Lower lobe of right lung (tissue), 2 donors: Measurements from ENCODE around the gene CMKLR1. TPM values are rescaled to one million over a fixed set of nuclear protein-coding genes. Genes with fewer than 3 reads are reported as not detected.
A peak's percentile ranks its signal among the peaks of the same experiment; 100 is the strongest.

ENCODE experiments used
- ATAC-seq, 2 donors: fragments of 200-7000 bp; cut with Tn5 transposase; one replicate each; pipeline ENCODE4 v1.9.1; 2020 to 2022; ENCODE audit warnings: mild to moderate bottlenecking in 2 of 2, moderate library complexity in 2 of 2
- DNase-seq: peaks from one replicate; pipeline ENCODE4 v3.0.0-alpha.2; 2020
- H3K27ac ChIP-seq: fragments of 200-600 bp; one replicate; pipeline ENCODE4 v1.8.0; 2022
- H3K27me3 ChIP-seq: fragments of 200-600 bp; one replicate; pipeline ENCODE4 v1.8.0; 2022; ENCODE audit warnings: low read depth
- H3K36me3 ChIP-seq: fragments of 200-600 bp; one replicate; pipeline ENCODE4 v1.8.0; 2022; ENCODE audit warnings: mild to moderate bottlenecking
- H3K4me1 ChIP-seq: fragments of 200-600 bp; one replicate; pipeline ENCODE4 v1.8.0; 2022
- H3K4me3 ChIP-seq: fragments of 200-600 bp; one replicate; pipeline ENCODE4 v1.8.0; 2022; ENCODE audit warnings: mild to moderate bottlenecking
- H3K9me3 ChIP-seq: fragments of 200-600 bp; one replicate; pipeline ENCODE4 v1.8.0; 2022
- CTCF ChIP-seq: fragments of 200-600 bp; IDR thresholded peaks from one replicate; pipeline ENCODE4 v1.8.0; 2022; ENCODE audit warnings: antibody characterized with exemption, mild to moderate bottlenecking
- intact Hi-C: fragments of 100-400 bp; cut with DNase I; formaldehyde crosslinking; loops from one replicate; pipeline ENCODE4 v1.11.0; 2022
- total RNA-seq: library from RNA; stranded (reverse); fragmentation: NEBNext Ultra II Directional; extraction: Animal tissue kit (Norgen Biotek cat#: 25700); gene quantifications from one replicate; pipeline ENCODE4 v1.2.1, GENCODE V29; 2021
- donor health status: DM: no; HTN: yes; CAD: no; lungs with severe emphysema.

The CMKLR1 gene
- total RNA-seq, 1 donor from 2014 or later = 25.6 TPM

- Histone ChIP-seq H3K27me3 (no peaks in the 10 kb centered on the region), H3K27ac (peak overlapping the region; percentile 44), H3K4me3 (no peak overlapping the region), H3K9me3 (no peaks in the 10 kb centered on the region), H3K36me3 (no peaks in the 10 kb centered on the region), H3K4me1 (peaks cover 47% of the 10 kb centered on the region)
- DNase-seq = no peak
- intact Hi-C loops = no loop called here
- no peak for TF ChIP-seq CTCF
- no peak for ATAC-seq
Measured at GRCh38 chr12:108317308-108318234, 21.5 kb downstream of the CMKLR1 start.

GRCh38 chr12:108316176-108317086 is 22.7 kb downstream of the CMKLR1 start:
- TF ChIP-seq CTCF = no peak
- Histone ChIP-seq H3K27me3 (no peaks in the 10 kb centered on the region), H3K4me3 (no peak overlapping the region), H3K9me3 (no peaks in the 10 kb centered on the region), H3K27ac (peak overlapping the region; percentile 44), H3K4me1 (peaks cover 58% of the 10 kb centered on the region), H3K36me3 (no peaks in the 10 kb centered on the region)
- ATAC-seq (no peak), DNase-seq (no peak)
- intact Hi-C loops = no loop called here

- no peak for DNase-seq
Measured at GRCh38 chr12:108315486-108316105, 23.5 kb downstream of the CMKLR1 start.

GRCh38 chr12:108313606-108314351 is 25.3 kb downstream of the CMKLR1 start:
- ATAC-seq (peak; percentile 62 to 76), DNase-seq (peak; percentile 72)
- Histone ChIP-seq H3K27me3 (no peaks in the 10 kb centered on the region), H3K4me1 (peaks cover 79% of the 10 kb centered on the region), H3K27ac (peak overlapping the region; percentile 83), H3K36me3 (no peaks in the 10 kb centered on the region), H3K4me3 (no peak overlapping the region), H3K9me3 (no peaks in the 10 kb centered on the region)
- TF ChIP-seq CTCF = no peak
- intact Hi-C loops = no loop called here

More at GRCh38 chr12:108315486-108316105, 23.5 kb downstream of the CMKLR1 start:
- peaks cover 67% of the 10 kb centered on the region for H3K4me1 ChIP-seq
- H3K27ac ChIP-seq = peak overlapping the region; percentile 44
- no peak for TF ChIP-seq CTCF
- no peak for ATAC-seq
- intact Hi-C loops = no loop called here
- no peaks in the 10 kb centered on the region for H3K27me3 ChIP-seq
- no peak overlapping the region for H3K4me3 ChIP-seq
- no peaks in the 10 kb centered on the region for H3K9me3 ChIP-seq
- H3K36me3 ChIP-seq = no peaks in the 10 kb centered on the region

GRCh38 chr12:108313241-108313605 is 25.9 kb downstream of the CMKLR1 start:
- Histone ChIP-seq H3K4me3 (no peak overlapping the region), H3K9me3 (no peaks in the 10 kb centered on the region), H3K27ac (peak overlapping the region; percentile 83), H3K4me1 (peaks cover 84% of the 10 kb centered on the region), H3K36me3 (no peaks in the 10 kb centered on the region), H3K27me3 (no peaks in the 10 kb centered on the region)
- no peak for TF ChIP-seq CTCF
- DNase-seq (no peak), ATAC-seq (peak; percentile 31 to 35)
- intact Hi-C loops = no loop called here
